Measurements from ENCODE around the gene PEX19. TPM values are rescaled to one million over a fixed set of nuclear protein-coding genes. Genes with fewer than 3 reads are reported as not detected.
"Not testable (repeated sequence)": the region's sequence is repeated elsewhere in the genome, so short reads cannot be mapped to it uniquely, and the experiment has no call there.

The PEX19 gene
- polyA plus RNA-seq, 6 donors from 2014 or later: 49.2 to 108 (median 57.9) TPM

DNA sequence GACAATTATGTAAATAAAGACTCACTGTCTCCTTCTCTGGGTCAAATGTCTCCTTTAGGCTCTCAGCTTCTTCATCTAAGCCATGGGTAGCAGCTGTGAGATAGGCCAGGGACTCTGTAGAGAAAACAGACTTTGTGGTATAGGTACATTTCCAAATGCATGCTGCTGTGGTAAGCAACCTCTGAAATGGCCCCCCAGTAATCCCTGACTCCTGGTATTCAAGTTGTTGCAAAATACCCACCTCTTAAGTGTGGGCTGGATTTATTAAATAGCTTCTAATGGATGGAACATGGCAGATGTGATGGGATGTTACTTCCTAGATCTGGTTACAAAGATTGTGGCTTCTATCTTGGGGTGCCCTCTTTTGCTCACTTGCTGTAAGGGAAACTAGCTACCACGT is 11.1 kb upstream of the PEX19 start:
- no peak overlapping the region for H3K27ac Mint-ChIP-seq
- no peak overlapping the region for H3K4me3 Mint-ChIP-seq
- DNase-seq: no peak
- ATAC-seq (ENCODE audit: low read depth in 2 of 2): no peak
- peaks cover 2 to 4% (median 4%) of the 10 kb centered on the region in 3 donors for H3K4me1 Mint-ChIP-seq
- no peaks in the 10 kb centered on the region for H3K27me3 Mint-ChIP-seq
- H3K36me3 Mint-ChIP-seq: peaks cover 49 to 64% of the 10 kb centered on the region in 2 donors
- no peaks in the 10 kb centered on the region for H3K9me3 Mint-ChIP-seq

DNA sequence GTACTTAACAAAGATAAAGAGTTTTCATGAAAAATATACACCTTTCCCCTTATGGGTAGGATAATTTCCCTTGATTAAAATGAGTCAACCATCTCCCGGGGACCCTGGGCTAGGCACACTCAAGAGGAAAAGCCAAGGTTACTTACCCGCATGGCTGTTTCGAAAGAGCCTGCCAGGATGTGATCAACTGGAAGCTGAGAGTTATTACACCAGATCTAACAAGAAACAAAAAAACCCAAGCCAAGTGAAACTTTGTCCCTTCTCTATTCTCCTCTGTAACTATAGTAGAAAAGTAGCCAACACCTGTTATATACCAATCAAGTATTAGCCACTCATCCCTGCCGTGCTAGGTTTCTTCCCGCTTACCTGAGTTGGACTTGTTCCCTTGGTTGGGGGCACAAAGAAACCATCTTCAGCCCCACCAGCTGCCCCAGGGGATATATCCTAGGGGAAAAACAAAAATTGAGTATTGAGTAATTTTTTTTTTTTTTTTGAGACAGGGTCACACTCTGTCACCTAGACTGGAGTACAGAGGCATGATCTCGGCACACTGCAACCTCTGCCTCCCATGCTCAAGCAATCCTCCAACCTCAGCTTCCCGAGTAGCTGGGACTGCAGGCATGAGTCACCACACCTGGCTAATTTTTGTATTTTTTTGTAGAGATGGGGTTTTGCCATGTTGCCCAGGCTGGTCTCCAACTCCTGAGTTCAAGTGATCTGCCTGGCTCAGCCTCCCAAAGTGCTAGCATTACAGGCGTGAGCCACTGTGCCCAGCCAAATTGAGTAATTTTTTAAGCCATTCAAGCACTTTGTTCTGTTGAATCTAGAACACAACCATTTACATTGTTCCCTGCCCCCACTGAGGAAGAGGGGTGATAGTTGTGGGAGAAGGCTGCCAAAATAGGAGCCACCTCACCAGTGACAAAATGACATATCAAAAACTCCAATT is 8.4 kb upstream of the PEX19 start:
- Mint-ChIP-seq H3K27me3 (no peaks in the 10 kb centered on the region), H3K27ac (peak overlapping the region in 1 of 6 donors; percentile 58), H3K4me3 (peak overlapping the region in 1 of 8 donors; percentile 15), H3K9me3 (no peaks in the 10 kb centered on the region), H3K36me3 (peaks cover 43 to 59% of the 10 kb centered on the region in 2 donors), H3K4me1 (peaks cover 2 to 5% (median 4%) of the 10 kb centered on the region in 3 donors)
- ATAC-seq (ENCODE audit: low read depth in 2 of 2) (no peak), DNase-seq (no peak)

DNA sequence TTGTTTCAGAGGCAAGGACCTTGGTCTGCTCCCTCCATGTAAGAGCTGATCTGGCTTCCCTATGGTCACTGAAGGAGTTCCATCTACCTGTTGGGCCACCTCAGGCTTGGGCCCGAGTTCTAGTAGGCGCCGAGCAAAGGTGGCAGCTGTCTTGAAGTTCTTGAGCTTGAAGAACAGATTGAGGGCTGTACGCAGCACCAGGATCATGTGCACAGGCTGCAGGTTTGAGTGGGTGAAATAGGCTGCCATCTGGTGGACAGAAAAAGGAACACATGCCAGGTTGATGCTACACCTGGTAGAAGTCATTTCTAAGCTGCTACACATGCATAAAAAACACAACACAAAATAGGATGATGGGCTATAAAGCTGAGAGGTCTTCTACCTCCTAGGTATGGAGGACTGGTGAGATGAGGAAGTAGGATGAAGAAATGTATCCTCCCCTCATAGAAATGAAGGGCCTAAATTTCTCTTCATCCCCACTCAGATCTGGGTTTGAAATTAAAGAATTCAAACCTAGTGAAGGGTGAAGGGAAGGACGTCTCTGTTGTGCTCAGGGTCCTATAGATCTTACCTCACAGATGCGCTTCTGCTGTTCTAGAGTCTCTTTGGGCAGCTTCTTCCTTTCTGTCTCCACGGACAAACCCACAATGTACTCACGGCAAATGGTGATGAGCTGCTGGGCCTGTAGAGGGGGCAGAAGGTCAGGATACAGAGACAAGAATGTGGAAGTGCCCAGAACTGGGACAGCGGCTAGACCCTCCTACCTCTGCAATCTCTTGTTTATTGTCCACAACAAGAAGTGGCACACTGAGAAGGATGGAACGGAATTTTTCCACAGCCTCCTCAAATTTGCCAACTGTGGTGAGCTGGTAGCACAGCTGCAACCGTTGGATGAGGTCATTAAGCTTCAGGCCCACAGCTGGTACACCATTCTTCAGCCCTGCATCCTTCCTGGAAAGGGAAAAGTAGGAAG is 6.6 kb upstream of the PEX19 start:
- no peaks in the 10 kb centered on the region for H3K9me3 Mint-ChIP-seq
- no peaks in the 10 kb centered on the region for H3K27me3 Mint-ChIP-seq
- H3K4me3 Mint-ChIP-seq: peak overlapping the region in 1 of 8 donors; percentile 60
- peak; percentile 64 for DNase-seq
- ATAC-seq (ENCODE audit: low read depth in 2 of 2): peak; percentile 96 to 97
- peak overlapping the region in 2 of 6 donors; percentile 16 to 91 for H3K27ac Mint-ChIP-seq
- peaks cover 34 to 45% of the 10 kb centered on the region in 2 donors for H3K36me3 Mint-ChIP-seq
- peaks cover 2 to 5% (median 4%) of the 10 kb centered on the region in 3 donors for H3K4me1 Mint-ChIP-seq

DNA sequence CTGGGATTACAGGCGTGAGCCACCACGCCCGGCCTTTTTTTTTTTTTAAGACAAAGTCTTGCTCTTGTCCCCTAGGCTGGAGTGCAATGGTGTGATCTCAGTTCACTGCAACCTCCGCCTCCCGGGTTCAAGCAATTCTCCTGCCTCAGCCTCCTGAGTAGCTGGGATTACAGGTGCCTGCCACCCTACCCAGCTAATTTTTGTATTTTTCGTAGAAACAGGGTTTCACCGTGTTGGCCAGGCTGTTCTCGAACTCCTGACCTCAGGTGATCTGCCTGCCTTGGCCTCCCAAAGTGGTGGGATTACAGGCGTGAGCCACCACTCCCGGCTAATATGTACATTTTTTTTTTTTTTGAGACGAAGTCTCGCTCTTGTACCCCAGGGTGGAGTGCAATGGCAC is 2.8 kb upstream of the PEX19 start:
- H3K27me3 Mint-ChIP-seq; H3K9me3 Mint-ChIP-seq; DNase-seq; ATAC-seq (ENCODE audit: low read depth in 2 of 2): not testable (repeated sequence)
- H3K36me3 Mint-ChIP-seq: peaks cover 14 to 26% of the 10 kb centered on the region in 2 donors
- peak overlapping the region in 1 of 8 donors; percentile 43 for H3K4me3 Mint-ChIP-seq
- H3K27ac Mint-ChIP-seq: peak overlapping the region in 1 of 6 donors; percentile 39
- peaks cover 25 to 34% (median 25%) of the 10 kb centered on the region in 3 donors for H3K4me1 Mint-ChIP-seq

DNA sequence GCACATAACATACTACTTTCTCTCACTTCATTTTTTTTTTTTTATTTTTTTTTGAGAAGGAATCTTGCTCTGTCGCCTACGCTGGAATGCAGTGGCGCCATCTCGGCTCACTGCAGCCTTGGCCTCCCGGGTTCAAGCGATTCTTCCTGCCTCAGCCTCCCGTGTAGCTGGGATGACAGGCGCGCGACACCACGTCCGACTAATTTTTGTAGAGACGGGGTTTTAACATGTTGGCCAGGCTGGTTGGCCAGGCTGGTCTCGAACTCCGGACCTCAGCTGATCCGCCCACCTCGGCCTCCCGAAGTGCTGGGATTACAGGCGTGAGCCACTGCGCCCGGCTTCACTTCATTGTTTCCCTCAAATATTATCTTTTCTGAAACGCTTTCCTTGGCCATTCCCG is 573 bp upstream of the PEX19 start:
- H3K27me3 Mint-ChIP-seq: no peaks in the 10 kb centered on the region
- DNase-seq: no peak
- H3K4me3 Mint-ChIP-seq: peak overlapping the region in 7 of 8 donors; percentile 95 to 100 (median 98)
- peak overlapping the region in 3 of 6 donors; percentile 84 to 98 (median 92) for H3K27ac Mint-ChIP-seq
- H3K9me3 Mint-ChIP-seq: no peaks in the 10 kb centered on the region
- ATAC-seq (ENCODE audit: low read depth in 2 of 2): no peak
- peaks cover 5 to 10% of the 10 kb centered on the region in 2 donors for H3K36me3 Mint-ChIP-seq
- peaks cover 21 to 29% (median 23%) of the 10 kb centered on the region in 3 donors for H3K4me1 Mint-ChIP-seq

DNA sequence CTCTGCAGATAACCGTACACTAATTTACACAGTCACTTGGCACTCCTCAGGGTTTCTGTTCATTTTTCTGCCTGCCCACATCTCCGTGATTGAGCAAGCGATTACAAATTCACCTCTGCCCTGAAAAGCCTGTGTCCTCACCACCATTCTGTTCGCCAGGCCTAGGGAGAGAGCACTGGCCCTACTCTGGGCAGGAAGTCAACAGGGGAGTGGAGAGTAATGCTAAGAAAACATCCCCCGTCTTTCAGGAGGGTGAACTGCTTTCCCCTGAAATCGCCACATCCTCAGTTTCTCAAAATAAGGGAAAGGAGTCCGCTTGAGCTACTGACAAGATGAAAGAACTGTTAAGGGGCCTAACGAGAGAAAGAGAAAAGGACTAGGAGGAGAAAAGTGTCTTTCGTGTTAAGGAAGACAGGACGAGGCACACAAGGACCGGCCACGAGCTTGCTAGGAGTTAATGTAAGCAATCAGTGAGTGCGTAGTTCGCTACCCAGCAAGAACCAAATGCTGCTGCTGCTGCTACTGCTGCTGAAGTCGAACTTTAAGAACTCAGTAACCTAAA is 632 bp downstream of the PEX19 start:
- H3K4me3 Mint-ChIP-seq: peak overlapping the region; percentile 95 to 100 (median 98)
- H3K27me3 Mint-ChIP-seq: no peaks in the 10 kb centered on the region
- H3K36me3 Mint-ChIP-seq: peaks cover 8% of the 10 kb centered on the region in 2 donors
- ATAC-seq (ENCODE audit: low read depth in 2 of 2) (peak; percentile 9 to 15), DNase-seq (no peak)
- no peaks in the 10 kb centered on the region for H3K9me3 Mint-ChIP-seq
- peak overlapping the region in 5 of 6 donors; percentile 68 to 99 (median 92) for H3K27ac Mint-ChIP-seq
- H3K4me1 Mint-ChIP-seq: peaks cover 21 to 29% (median 23%) of the 10 kb centered on the region in 3 donors

DNA sequence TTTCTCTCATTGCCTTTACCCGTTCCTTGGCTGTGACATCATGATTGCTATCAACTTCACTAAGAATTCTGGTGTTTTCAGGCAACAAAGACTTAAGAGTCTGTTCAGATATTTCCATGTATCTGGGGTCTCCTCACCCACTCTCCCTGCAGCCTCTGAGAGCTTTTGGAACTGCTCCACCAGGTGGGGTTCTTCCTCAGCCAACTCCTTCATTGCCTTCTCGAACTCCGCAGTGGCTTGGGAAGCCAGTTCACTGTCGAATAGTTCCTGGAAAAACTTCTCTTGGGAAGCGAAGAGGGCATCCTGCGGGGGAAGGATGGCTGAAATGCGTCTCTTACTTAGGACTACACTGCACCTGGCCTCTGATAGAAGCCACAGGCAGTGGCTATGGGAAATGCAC is 2.1 kb downstream of the PEX19 start:
- no peaks in the 10 kb centered on the region for H3K9me3 Mint-ChIP-seq
- peak overlapping the region in 2 of 8 donors; percentile 61 to 99 for H3K4me3 Mint-ChIP-seq
- ATAC-seq (ENCODE audit: low read depth in 2 of 2) (no peak), DNase-seq (no peak)
- H3K27me3 Mint-ChIP-seq: no peaks in the 10 kb centered on the region
- H3K4me1 Mint-ChIP-seq: peaks cover 21 to 29% (median 23%) of the 10 kb centered on the region in 3 donors
- H3K36me3 Mint-ChIP-seq: peaks cover 15 to 19% of the 10 kb centered on the region in 2 donors
- no peak overlapping the region for H3K27ac Mint-ChIP-seq

DNA sequence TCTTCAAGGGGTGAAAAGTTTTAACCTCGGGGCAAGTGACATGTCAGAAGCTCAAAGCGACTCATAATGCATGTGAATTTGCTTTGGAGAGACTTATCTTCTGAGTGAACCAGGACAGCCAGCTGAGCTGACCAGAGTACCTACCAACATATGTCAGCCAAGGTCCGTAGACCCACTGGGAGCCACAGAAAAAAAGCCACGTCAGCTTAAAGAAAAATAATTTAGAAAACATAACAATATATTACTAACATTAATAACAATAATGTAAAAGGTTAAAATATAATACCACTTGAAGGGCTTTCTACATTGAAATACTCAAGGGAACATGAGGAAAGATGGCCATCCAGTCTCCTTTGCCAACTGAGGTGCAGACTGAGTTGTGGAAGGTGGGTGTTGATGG is 6.9 kb downstream of the PEX19 start:
- H3K4me3 Mint-ChIP-seq: no peak overlapping the region
- H3K9me3 Mint-ChIP-seq: no peaks in the 10 kb centered on the region
- ATAC-seq (ENCODE audit: low read depth in 2 of 2): no peak
- H3K36me3 Mint-ChIP-seq: peaks cover 15 to 22% of the 10 kb centered on the region in 2 donors
- no peak for DNase-seq
- H3K4me1 Mint-ChIP-seq: no peaks in the 10 kb centered on the region
- H3K27me3 Mint-ChIP-seq: no peaks in the 10 kb centered on the region
- no peak overlapping the region for H3K27ac Mint-ChIP-seq

DNA sequence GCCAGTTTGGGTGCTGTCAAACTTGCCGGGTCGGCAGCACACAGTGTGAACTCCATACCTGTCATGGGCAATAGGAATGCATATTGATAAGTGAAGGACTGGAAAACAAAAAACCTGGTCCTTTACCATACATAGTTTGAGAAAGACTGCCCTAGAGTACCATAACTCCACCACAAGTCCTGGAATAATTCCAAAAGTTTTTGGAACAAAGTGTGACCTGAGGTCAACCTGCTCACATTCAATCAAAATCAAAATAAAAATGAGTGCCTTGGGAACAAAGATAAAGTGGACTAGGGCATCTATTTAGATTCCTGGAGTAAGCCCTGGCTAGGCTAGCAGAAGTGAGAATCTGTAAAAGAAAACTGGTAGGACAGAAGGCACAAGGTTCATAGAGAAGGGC is 7.6 kb downstream of the PEX19 start:
- Mint-ChIP-seq H3K27me3 (no peaks in the 10 kb centered on the region), H3K36me3 (peaks cover 15 to 22% of the 10 kb centered on the region in 2 donors), H3K4me1 (no peaks in the 10 kb centered on the region), H3K27ac (no peak overlapping the region), H3K9me3 (no peaks in the 10 kb centered on the region), H3K4me3 (peak overlapping the region in 1 of 8 donors; percentile 27)
- ATAC-seq (ENCODE audit: low read depth in 2 of 2): no peak
- no peak for DNase-seq

DNA sequence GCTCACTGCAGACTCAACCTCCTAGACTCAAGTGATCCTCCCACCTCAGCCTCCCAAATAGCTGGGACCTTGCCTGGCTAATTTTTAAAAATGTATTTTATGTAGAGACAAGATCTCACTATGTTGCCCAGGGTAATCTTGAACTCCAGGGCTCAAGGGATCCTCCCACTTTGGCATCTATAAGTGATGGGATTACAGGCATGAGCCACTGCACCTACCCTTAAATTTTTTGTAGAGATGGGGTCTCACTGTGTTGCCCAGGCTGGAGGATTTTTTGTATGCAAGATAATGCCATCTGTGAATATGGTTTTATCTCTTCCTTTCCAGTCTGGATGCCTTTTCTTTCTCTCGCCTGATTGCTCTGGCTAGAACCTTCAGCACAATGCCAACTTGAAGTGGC is 13.9 kb downstream of the PEX19 start:
- no peak for DNase-seq
- Mint-ChIP-seq H3K4me1 (peaks cover 0 to 3% (median 0%) of the 10 kb centered on the region in 3 donors), H3K9me3 (no peaks in the 10 kb centered on the region), H3K27ac (no peak overlapping the region), H3K27me3 (no peaks in the 10 kb centered on the region), H3K36me3 (peaks cover 0 to 4% of the 10 kb centered on the region in 2 donors), H3K4me3 (no peak overlapping the region)
- ATAC-seq (ENCODE audit: low read depth in 2 of 2): no peak

DNA sequence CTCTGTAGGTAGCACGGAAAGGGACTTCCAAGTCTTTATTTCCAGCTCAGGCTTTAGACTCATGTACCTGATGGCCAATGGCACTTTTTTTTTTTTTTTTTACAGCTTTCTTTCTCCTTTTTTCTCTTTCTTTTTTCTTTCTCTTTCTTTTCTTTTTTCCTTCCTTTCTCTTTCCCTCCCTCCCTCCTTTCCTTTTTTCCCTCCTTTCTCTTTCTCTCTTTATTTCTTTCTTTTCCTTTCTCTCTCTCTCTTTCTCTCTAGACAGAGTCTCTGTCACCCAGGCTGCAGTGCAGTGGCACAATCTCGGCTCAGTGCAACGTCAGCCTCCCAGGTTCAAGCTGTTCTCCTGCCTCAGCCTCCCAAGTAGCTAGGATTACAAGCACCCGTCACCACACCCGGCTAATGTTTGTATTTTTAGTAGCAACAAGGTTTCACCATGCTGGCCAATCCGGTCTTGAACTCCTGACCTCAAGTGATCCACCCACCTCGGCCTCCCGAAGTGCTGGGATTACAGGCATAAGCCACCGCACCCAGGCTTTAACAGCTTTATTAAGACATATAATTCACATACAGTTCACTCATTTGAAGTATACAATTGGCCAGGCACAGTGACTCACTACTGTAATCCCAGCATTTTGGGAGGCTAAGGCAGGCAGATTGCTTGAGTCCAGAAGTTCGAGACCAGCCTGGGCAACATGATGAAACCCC is 17.5 kb downstream of the PEX19 start:
- Mint-ChIP-seq H3K4me1 (peaks cover 7 to 12% (median 11%) of the 10 kb centered on the region in 3 donors), H3K27ac (peak overlapping the region in 2 of 6 donors; percentile 38 to 62), H3K4me3 (peak overlapping the region in 1 of 8 donors; percentile 40), H3K36me3 (no peaks in the 10 kb centered on the region), H3K27me3 (no peaks in the 10 kb centered on the region), H3K9me3 (no peaks in the 10 kb centered on the region)
- ATAC-seq (ENCODE audit: low read depth in 2 of 2) (no peak), DNase-seq (no peak)

DNA sequence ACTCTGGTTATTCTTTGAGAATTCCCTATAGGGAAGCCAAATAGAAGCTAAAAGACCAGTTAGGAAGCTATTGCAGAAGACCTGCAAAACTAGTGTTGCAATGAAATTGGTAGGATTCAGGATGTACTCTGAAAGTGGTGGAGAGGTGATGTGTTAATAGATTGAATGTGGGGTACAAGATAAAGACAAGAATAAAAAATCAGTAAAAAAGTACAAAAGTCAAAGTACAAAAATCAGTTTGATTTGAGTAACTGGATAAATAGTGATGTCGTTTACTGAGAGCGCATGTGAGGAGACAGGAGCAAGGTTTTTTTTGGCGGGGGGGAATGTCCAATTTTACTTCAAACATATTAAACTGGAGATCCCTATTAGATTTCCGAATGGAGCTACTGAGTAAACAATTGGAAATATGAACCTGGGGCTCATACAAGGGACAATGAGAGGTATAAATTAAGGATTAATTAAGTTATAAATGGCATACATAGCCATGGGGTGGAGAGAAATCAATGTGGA is 20.1 kb downstream of the PEX19 start:
- DNase-seq (no peak), ATAC-seq (ENCODE audit: low read depth in 2 of 2) (no peak)
- Mint-ChIP-seq H3K4me3 (no peak overlapping the region), H3K4me1 (peaks cover 21 to 32% (median 28%) of the 10 kb centered on the region in 3 donors), H3K27ac (no peak overlapping the region), H3K9me3 (no peaks in the 10 kb centered on the region), H3K36me3 (peaks cover 3 to 7% of the 10 kb centered on the region in 2 donors), H3K27me3 (no peaks in the 10 kb centered on the region)

Data from naive B cell (primary cell).